A549 treated with Hydrocortisone at 1 μM for 4 hours (cell line): ENCODE measurements around the gene PYGB. TPM values are rescaled to one million over a fixed set of nuclear protein-coding genes. Genes with fewer than 3 reads are reported as not detected.

Experiments
- total RNA-seq: library from RNA; stranded (reverse); fragments of 200-300 nt; extraction: Qiagen RNA extraction; gene quantifications from 5 replicates; pipeline ENCODE4 v1.2.3, GENCODE V29; 2022

PYGB gene
- 302 to 405 TPM (median 398 TPM) in 5 replicates for total RNA-seq

GRCh38 chr20:25247956-25248785 is at the start of gene PYGB:
Gene PYGB (plus strand): TSS chr20:25248085. CDS start chr20:25248179, 94 bp downstream.

Other genes starting within 250 kb of the PYGB start
- 16.1 to 18.5 TPM (median 17.3 TPM) in 5 replicates for gene ACSS1, start 189.9 kb upstream of the PYGB start, total RNA-seq
- gene VSX1, start 165.9 kb upstream of the PYGB start, total RNA-seq = 0.68 to 1.0 TPM (median 0.99 TPM) in 5 replicates
- gene ENTPD6, start 52.4 kb upstream of the PYGB start, total RNA-seq = 172 to 195 TPM (median 191 TPM) in 5 replicates
- gene ABHD12, start 142.8 kb downstream of the PYGB start, total RNA-seq = 109 to 160 TPM (median 149 TPM) in 5 replicates
- gene GINS1, start 159.6 kb downstream of the PYGB start, total RNA-seq = 29.1 to 38.4 TPM (median 36.5 TPM) in 5 replicates